GM18867 (cell line): ENCODE measurements around the gene TMEM176A.

Source experiments
- ATAC-seq: cut with Tn5 transposase; IDR thresholded peaks from one replicate; pipeline ENCODE4 v1.9.1; 2021; ENCODE audit warnings: mild to moderate bottlenecking, moderate library complexity; ENCODE audit not compliant: unreplicated experiment

TMEM176A gene

DNA sequence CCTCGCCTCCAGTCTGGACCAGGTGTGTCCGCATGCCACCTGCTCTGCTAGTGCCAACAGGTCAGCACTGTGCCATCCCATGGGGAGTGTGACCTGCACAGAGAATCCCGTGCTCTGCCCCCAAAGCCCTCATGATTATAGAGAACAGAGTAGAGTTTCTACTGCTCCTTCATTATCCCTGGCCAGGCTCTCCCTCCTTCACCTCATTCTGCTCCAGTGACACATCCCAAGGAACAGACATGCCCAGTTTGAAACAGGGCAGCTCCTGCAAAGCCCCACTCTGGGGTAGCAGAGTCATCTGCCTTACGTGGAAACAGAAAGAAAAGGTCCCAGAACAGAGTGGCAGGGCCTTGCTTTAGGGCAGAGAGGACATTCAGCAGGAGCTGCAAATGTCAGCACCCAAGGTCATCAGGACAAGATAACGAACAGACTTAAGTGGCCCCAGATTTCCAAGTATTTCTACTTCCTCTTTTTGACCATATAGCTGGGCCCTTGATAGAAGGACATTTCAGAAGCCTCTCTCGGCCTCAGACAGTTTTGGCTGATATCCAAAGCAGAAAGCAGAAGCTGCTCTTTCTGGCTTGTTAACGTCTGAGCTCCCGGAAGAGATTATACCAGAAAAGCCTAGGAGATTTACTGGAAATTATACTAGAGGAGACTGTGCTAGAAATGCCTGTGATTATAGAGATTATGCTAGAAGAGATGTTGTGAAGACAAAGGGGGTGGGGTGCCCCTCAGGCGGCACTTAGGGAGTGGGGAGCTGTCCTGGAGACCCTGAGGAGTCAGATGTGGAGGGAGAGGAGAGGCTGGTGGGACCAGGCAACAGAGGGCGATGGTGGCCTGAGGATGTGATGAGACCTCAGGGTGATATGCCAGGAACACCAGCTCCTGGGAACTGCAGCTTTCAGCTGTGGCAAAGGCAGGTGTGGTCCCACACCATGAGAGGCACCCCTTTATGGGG is 13.0 kb upstream of the TMEM176A start:
- ATAC-seq, result no peak

DNA sequence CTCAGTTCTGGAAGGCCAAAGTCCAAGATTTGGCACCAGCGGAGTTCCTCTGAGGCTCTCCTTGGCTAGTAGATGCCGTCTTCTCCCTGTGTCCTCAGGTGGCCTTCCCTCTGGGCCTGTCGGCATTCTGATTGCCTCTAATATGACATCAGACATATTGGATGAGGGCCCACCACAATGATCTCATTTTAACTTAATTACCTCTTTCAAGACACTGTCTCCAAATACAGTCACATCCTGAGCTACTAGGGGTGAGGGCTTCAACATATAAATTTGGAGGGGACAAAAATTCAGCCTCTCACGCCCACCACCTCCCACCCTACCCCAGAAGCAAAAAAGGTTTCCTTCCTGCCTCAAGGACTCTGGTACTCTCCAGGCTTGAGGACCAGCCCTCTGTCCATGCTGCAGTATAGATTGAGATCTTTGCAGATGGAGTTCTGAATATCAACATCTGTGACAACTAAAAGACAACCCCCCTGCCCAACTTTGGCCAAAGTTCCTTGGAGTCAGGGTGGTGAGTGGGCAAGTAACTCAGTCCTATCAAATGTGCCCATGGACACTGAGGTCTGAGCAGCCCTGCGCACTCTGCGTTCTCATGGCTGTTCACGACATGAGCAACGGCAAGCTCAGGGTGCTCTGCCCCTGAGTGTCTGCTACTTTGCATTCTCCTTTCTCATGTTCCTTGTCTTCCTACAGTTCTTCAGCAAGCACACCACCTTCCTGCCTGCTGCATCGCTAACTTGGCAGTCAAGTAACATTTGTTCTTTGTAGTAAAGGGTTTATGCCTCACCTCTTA is 11.9 kb upstream of the TMEM176A start:
- no peak for ATAC-seq

- ATAC-seq, result no peak
Measured at GRCh38 chr7:150790416-150791075, 10.0 kb upstream of the TMEM176A start.

GRCh38 chr7:150791304-150791703 is 9.3 kb upstream of the TMEM176A start:
- ATAC-seq, result no peak

DNA sequence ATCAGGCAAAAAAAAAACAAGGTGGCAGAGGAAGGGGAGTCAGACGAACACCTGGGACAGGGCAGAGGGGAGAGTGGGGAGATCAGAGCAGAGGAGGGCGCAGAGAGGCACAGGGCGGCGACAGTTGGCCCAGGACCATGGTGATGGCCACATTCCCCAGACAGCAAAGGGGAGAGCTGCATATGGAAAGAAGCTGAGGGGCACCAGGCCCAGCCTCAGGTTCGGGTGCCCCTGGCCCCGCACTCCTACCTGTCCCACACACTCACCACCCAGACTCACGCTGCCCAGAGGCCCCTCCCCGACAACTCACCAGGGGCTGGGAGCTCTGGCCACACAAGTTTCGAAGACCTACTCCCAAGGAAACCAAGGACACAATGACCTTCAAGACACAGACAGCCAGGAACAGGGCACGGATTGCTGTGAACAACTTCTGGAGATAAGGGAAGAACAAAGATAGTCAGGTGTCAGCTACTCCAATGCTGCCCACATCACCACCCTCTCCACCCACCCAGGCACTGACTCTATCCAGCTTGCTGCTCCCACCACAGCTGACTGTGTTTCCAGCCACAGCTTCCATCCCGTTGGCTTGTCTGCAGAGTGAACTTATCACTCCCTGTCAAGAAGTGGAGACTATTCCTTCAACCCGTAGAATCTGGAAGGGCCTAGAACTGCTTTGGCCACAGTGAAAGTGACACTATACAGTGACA is 8.7 kb upstream of the TMEM176A start:
- no peak for ATAC-seq

- ATAC-seq, result no peak
Measured at GRCh38 chr7:150793569-150794238, 6.9 kb upstream of the TMEM176A start.

DNA sequence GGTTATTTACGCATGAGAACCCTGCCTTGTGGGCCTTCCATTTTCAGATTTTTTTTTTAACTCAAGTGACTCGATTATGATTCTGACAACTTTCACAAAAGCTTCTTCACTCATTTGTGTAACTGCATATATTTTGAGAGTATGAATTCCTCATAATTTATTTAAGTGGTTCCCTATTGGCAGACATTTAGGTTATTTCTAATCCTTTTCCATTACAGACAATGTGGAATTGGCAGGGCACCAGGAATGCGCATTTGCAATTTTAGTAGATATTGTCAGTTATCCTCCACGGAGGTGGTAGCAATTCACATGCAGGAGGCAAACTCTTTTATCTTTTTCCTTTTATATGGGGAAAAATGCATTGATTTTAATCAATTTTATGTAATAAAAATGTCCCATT is 2.9 kb upstream of the TMEM176A start:
- ATAC-seq, result no peak

DNA sequence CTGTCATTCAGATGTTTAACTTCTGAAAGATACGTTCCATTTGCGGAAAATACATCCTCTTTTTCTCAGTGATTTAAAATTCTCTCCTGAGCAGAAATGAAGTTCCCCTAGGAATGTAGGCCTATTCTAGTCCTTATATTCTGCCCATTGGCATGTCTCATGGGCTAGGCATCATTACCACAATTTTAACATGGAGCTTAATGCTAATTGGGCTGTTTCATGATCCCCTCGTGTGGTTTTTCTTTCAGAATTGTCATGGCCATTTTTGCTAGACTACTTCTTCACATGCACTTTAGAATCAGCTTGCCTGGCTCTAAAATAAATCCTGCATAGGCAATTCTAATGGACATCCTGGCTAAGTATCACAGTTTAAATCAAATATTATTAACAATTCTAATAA is 1.4 kb upstream of the TMEM176A start:
- ATAC-seq, result no peak

GRCh38 chr7:150799741-150800580 is 608 bp upstream of the TMEM176A start, which contains the start of gene TMEM176B:
Gene TMEM176B, minus strand, starts transcription at chr7:150800364. Its CDS starts 3,795 bp downstream, at chr7:150796569.
- no peak for ATAC-seq

- ATAC-seq, result no peak
Measured at GRCh38 chr7:150801242-150801945, 825 bp downstream of the TMEM176A start.

- ATAC-seq, result no peak
Measured at GRCh38 chr7:150801946-150802771, 1.6 kb downstream of the TMEM176A start.

- no peak for ATAC-seq
Measured at GRCh38 chr7:150803161-150803860, 2.7 kb downstream of the TMEM176A start.

DNA sequence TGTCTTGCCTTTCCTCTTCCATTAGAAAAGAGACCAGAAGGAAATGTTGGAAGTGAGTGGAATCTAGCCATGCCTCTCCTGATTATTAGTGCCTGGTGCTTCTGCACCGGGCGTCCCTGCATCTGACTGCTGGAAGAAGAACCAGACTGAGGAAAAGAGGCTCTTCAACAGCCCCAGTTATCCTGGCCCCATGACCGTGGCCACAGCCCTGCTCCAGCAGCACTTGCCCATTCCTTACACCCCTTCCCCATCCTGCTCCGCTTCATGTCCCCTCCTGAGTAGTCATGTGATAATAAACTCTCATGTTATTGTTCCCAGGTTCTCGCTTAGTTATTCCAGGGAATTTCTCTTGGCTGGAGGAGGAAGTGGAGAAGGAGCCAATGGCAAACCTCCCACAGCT is 4.2 kb downstream of the TMEM176A start:
- no peak for ATAC-seq

- no peak for ATAC-seq
Measured at GRCh38 chr7:150805864-150806263, 5.3 kb downstream of the TMEM176A start.

DNA sequence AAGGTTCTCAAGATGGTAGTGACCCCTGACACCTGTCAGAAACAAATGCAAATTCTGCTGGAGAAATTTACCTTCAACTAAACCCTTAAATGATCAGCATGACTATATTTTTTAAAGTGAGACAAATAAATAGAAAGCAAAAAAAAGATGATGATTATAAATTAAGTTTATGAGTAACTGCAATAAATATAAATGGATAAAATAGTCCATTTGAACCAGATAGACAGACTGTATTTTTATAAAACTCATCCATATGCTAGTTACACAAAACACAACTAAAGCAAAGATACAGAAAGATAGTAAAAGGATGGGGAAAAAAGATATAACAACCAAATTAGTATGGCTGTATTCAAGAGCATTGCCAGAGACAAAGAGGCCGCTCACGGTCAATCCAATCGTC is 5.9 kb downstream of the TMEM176A start:
- no peak for ATAC-seq

DNA sequence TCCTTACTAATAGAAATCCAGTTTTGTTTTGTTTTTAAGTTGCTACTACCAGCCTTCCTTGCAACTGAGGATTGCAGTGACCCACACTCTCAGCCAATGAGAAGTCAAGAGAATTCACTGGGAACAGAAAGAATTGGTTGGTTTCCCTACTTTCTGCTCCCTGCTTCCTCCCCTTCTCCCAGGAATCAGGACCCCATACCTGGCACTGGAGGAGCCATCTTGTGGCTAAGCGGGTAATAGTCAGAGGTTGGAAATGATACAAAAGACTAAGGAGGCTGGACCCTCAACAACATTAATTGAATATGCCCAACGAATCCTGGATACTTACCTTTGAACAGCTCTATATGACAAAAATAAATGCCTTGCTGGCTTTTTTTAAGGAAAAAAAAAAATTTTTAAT is 6.3 kb downstream of the TMEM176A start:
- no peak for ATAC-seq
